H1 (cell line): ENCODE measurements around the gene ZSCAN10. TPM values are rescaled to one million over a fixed set of nuclear protein-coding genes. Genes with fewer than 3 reads are reported as not detected.

Experiments used
- CTCF ChIA-PET: fragments of 300-600 bp; sonication (Branson Sonifier 250); formaldehyde crosslinking; loops from one replicate; lab custom pipeline; 2021; ENCODE audit not compliant: partially characterized antibody; lab: Charles Lee
- POLR2A ChIA-PET: fragments of 300-600 bp; sonication (Branson Sonifier 250); formaldehyde crosslinking; loops from one replicate; lab custom pipeline; 2021; ENCODE audit warnings: inconsistent platforms; ENCODE audit not compliant: partially characterized antibody; lab: Charles Lee
- DNase-seq, 2 experiments: peaks; one replicate each; pipeline versions ENCODE4 v3.0.0 to v3.0.0-alpha.2; 2010 to 2022; ENCODE audit warnings: low spot score in 2 of 2, low read depth in 1 of 2, mixed read lengths in 1 of 2
- FAIRE-seq: peaks from 2 replicates; lab custom pipeline; 2011; peaks lifted over from hg19 to GRCh38; lab: Jason Lieb, UNC
- H2AFZ ChIP-seq: 2 replicates; pipeline ENCODE4 v1.8.1; 2012; ENCODE audit warnings: low read length, inconsistent platforms
- H2AK5ac ChIP-seq: 2 replicates; pipeline ENCODE4 v1.6.1; 2013; ENCODE audit warnings: low read depth, low read length
- H2BK120ac ChIP-seq: replicated peaks from 2 replicates; pipeline ENCODE3; 2013; ENCODE audit warnings: low read depth, low read length, inconsistent platforms
- H2BK12ac ChIP-seq: 2 replicates; pipeline ENCODE4 v1.6.1; 2013; ENCODE audit warnings: low read depth, low read length
- H2BK15ac ChIP-seq: 2 replicates; pipeline ENCODE4 v1.6.1; 2013; ENCODE audit warnings: low read length
- H2BK20ac ChIP-seq: 2 replicates; pipeline ENCODE4 v1.6.1; 2013; ENCODE audit warnings: low read length
- H2BK5ac ChIP-seq: 2 replicates; pipeline ENCODE4 v1.6.1; 2013; ENCODE audit warnings: low read depth, low read length
- H3K14ac ChIP-seq: 2 replicates; pipeline ENCODE4 v1.6.1; 2013; ENCODE audit warnings: inconsistent platforms; ENCODE audit not compliant: insufficient read length
- H3K18ac ChIP-seq: 2 replicates; pipeline ENCODE4 v1.6.1; 2013; ENCODE audit warnings: low read length; ENCODE audit errors: extremely low read depth
- H3K23ac ChIP-seq: 2 replicates; pipeline ENCODE4 v1.6.1; 2013; ENCODE audit warnings: inconsistent platforms; ENCODE audit not compliant: insufficient read length
- H3K23me2 ChIP-seq: 2 replicates; pipeline ENCODE4 v1.6.1; 2013; ENCODE audit warnings: low read depth, low read length
- H3K27ac ChIP-seq: 2 replicates; pipeline ENCODE4 v1.6.1; 2011; ENCODE audit warnings: low read depth, low read length, inconsistent platforms
- H3K27me3 ChIP-seq, 4 experiments: replicated peaks in 1 of 4; 1 replicate in 1 of 4; 2 replicates in 3 of 4; pipeline versions ENCODE4 v1.6.1 to v1.8.1; 2011 to 2013; ENCODE audit warnings: low read length in 3 of 4, mild to moderate bottlenecking in 3 of 4, inconsistent platforms in 2 of 4, mixed read lengths in 2 of 4, moderate library complexity in 1 of 4; ENCODE audit not compliant: control insufficient read depth in 3 of 4, insufficient read depth in 3 of 4; ENCODE audit errors: extremely low read depth in 1 of 4
- H3K36me3 ChIP-seq, 4 experiments: 2 replicates each; pipeline versions ENCODE4 v1.6.1 to v1.8.1; 2011 to 2013; ENCODE audit warnings: mild to moderate bottlenecking in 4 of 4, low read length in 3 of 4, moderate library complexity in 2 of 4, control low read depth in 1 of 4, inconsistent platforms in 1 of 4; ENCODE audit not compliant: insufficient read depth in 4 of 4, control insufficient read depth in 2 of 4
- H3K4ac ChIP-seq: replicated peaks from 2 replicates; pipeline ENCODE3; 2013; ENCODE audit warnings: low read length, low read depth, mixed read lengths, inconsistent platforms; ENCODE audit not compliant: insufficient read length
- H3K4me1 ChIP-seq, 4 experiments: replicated peaks in 1 of 4; 1 replicate in 1 of 4; 2 replicates in 3 of 4; pipeline versions ENCODE4 v1.6.1 to v1.8.1; 2011 to 2013; ENCODE audit warnings: low read length in 3 of 4, inconsistent platforms in 2 of 4, mixed read lengths in 1 of 4; ENCODE audit not compliant: insufficient read depth in 4 of 4, control insufficient read depth in 3 of 4
- H3K4me2 ChIP-seq, 2 experiments: 2 replicates each; pipeline versions ENCODE4 v1.6.1 to v1.8.1; 2011 to 2013; ENCODE audit warnings: low read depth in 2 of 2, low read length in 2 of 2, control low read depth in 1 of 2, inconsistent platforms in 1 of 2, mild to moderate bottlenecking in 1 of 2; ENCODE audit not compliant: insufficient read depth in 1 of 2
- H3K4me3 ChIP-seq, 4 experiments: fragments of 200-600, 300-600 bp in 1 of 4; sonication (generic), shearing (Covaris generic), sonication (Bioruptor Twin) in 1 of 4; 2 replicates each; pipeline versions ENCODE4 v1.5.1 to v1.8.1; 2011 to 2016; ENCODE audit warnings: low read length in 4 of 4, low read depth in 3 of 4, control low read depth in 2 of 4, inconsistent platforms in 2 of 4, mild to moderate bottlenecking in 2 of 4, mixed read lengths in 1 of 4, moderate library complexity in 1 of 4; ENCODE audit not compliant: insufficient read depth in 2 of 4; ENCODE audit errors: extremely low read depth in 1 of 4
- H3K56ac ChIP-seq: replicated peaks from 2 replicates; pipeline ENCODE3; 2013; ENCODE audit warnings: low read depth, mild to moderate bottlenecking, mixed read lengths, low read length, inconsistent platforms; ENCODE audit not compliant: insufficient read length
- H3K79me1 ChIP-seq: 2 replicates; pipeline ENCODE4 v1.6.1; 2013; ENCODE audit warnings: low read depth, low read length, control low read depth
- H3K79me2 ChIP-seq, 2 experiments: 2 replicates each; pipeline versions ENCODE4 v1.6.1 to v1.8.1; 2012 to 2013; ENCODE audit warnings: low read length in 2 of 2, mild to moderate bottlenecking in 2 of 2, inconsistent platforms in 1 of 2; ENCODE audit not compliant: insufficient read depth in 2 of 2, control insufficient read depth in 1 of 2
- H3K9ac ChIP-seq, 4 experiments: replicated peaks in 1 of 4; 1 replicate in 1 of 4; 2 replicates in 3 of 4; pipeline versions ENCODE4 v1.6.1 to v1.8.1; 2011 to 2013; ENCODE audit warnings: low read depth in 3 of 4, low read length in 3 of 4, control low read depth in 2 of 4, mild to moderate bottlenecking in 2 of 4, moderate library complexity in 2 of 4, inconsistent platforms in 1 of 4; ENCODE audit errors: extremely low read depth in 1 of 4
- H3K9me3 ChIP-seq, 2 experiments: 2 replicates each; pipeline versions ENCODE4 v1.6.1 to v1.8.1; 2012 to 2013; ENCODE audit warnings: mild to moderate bottlenecking in 2 of 2, moderate library complexity in 2 of 2, control low read depth in 1 of 2, inconsistent platforms in 1 of 2, low read depth in 1 of 2, low read length in 1 of 2, mixed read lengths in 1 of 2; ENCODE audit not compliant: insufficient read depth in 2 of 2
- H4K20me1 ChIP-seq, 2 experiments: replicated peaks in 1 of 2; 2 replicates each; pipeline versions ENCODE3 to v1.8.1; 2011 to 2013; ENCODE audit warnings: inconsistent platforms in 2 of 2, low read length in 2 of 2, mild to moderate bottlenecking in 1 of 2; ENCODE audit not compliant: insufficient read depth in 2 of 2, control insufficient read depth in 1 of 2
- H4K5ac ChIP-seq: 2 replicates; pipeline ENCODE4 v1.6.1; 2013; ENCODE audit warnings: low read length, low read depth, mixed read lengths, inconsistent platforms; ENCODE audit not compliant: insufficient read length
- H4K8ac ChIP-seq: 2 replicates; pipeline ENCODE4 v1.8.0; 2013; ENCODE audit warnings: mild to moderate bottlenecking, moderate library complexity, low read length, inconsistent platforms; ENCODE audit not compliant: insufficient read depth; ENCODE audit errors: extremely low read depth
- H4K91ac ChIP-seq: replicated peaks from 2 replicates; pipeline ENCODE3; 2013; ENCODE audit warnings: low read length, mixed read lengths, inconsistent platforms; ENCODE audit not compliant: insufficient read length
- RAD21 ChIP-seq, 2 experiments: IDR thresholded peaks in 1 of 2; conservative IDR thresholded peaks in 1 of 2; 2 replicates each; pipeline ENCODE4 v1.6.1; 2011; ENCODE audit warnings: low read depth in 2 of 2, low read length in 2 of 2, improper control_type of control experiment in 1 of 2, inconsistent platforms in 1 of 2, mild to moderate bottlenecking in 1 of 2, moderate library complexity in 1 of 2
- RFX5 ChIP-seq: IDR thresholded peaks from 2 replicates; pipeline ENCODE4 v1.6.1; 2011; ENCODE audit warnings: low read depth, low read length, improper control_type of control experiment, borderline replicate concordance
- WGBS, 2 experiments: shearing (Covaris generic) in 1 of 2; methylation state at CpG; one replicate each; pipeline versions ENCODE4 v1.1.6 to v1.1.7; 2013 to 2015; ENCODE audit warnings: low lambda C conversion rate in 2 of 2, mixed read lengths in 2 of 2, inconsistent platforms in 1 of 2, low coverage in 1 of 2, missing lambda C conversion rate in 1 of 2; ENCODE audit not compliant: insufficient replicate concordance in 2 of 2, insufficient coverage in 1 of 2, insufficient read length in 1 of 2; ENCODE audit errors: extremely low coverage in 1 of 2, missing lambda C conversion rate in 1 of 2; 5-methylcytosine and 5-hydroxymethylcytosine counted together
- polyA plus RNA-seq, 7 experiments: library from polyadenylated mRNA; depleted of rRNA in 3 of 7; stranded (reverse) in 5 of 7; unstranded in 2 of 7; fragments of >200 nt in 5 of 7; fragments of 200-250 nt in 2 of 7; gene quantifications; 1 replicate in 5 of 7; 2 replicates in 1 of 7; 4 replicates in 1 of 7; pipeline versions ENCODE4 v1.2.1 to v1.2.3, GENCODE V29; 2011 to 2013; ENCODE audit warnings: missing spikeins in 2 of 7, mixed read lengths in 2 of 7
- total RNA-seq: library from RNA; stranded (reverse); fragmentation: NEBNext Ultra II Directional; extraction: Animal tissue kit (Norgen Biotek cat#: 25700); gene quantifications from 2 replicates; pipeline ENCODE4 v1.2.1, GENCODE V29; 2021
- TF ChIP-seq, protein P1 (sequence below): IDR thresholded peaks from 2 replicates; pipeline ENCODE4 v1.6.1; 2012; ENCODE audit warnings: inconsistent platforms

ZSCAN10 gene
- total and polyA plus RNA-seq, 2 of the 8 experiments (the other 6 are each of a cell fraction or from before 2014, with no cell fraction given), result 209 to 314 TPM

DNA sequence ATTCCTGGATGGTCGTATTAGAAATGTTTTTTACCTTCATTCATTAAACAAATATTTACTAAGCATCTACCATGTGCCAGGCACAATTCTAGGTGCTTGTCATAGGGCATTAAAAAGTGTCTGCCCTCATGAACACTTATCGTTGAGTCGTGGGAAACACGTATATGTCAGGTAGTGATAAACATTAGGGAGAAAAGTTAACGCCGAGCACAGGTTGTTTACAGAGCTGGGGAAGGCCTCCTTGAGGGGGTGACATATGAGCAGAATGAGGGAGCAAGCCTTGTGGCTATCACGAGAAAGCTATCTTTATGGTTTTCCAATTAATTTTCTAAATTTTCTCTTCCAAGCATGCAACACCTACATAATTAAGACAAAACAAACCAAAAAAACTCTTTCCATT is 34.8 kb upstream of the ZSCAN10 start:
- peak overlapping the region; percentile 86 to 91 for H3K4me2 ChIP-seq
- H3K18ac ChIP-seq, result no peak overlapping the region
- H4K91ac ChIP-seq, result no peak overlapping the region
- no peak overlapping the region for H2AK5ac ChIP-seq
- DNase-seq, result no peak
- peak overlapping the region; percentile 86 to 96 (median 88) for H3K4me3 ChIP-seq
- H3K36me3 ChIP-seq, result no peaks in the 10 kb centered on the region; a peak in 1 of 8 replicates
- peak overlapping the region; percentile 97; the same call in 1 of the 2 replicates for H3K27ac ChIP-seq
- H3K79me2 ChIP-seq, result peaks cover 7 to 19% of the 10 kb centered on the region in 2 experiments
- H2BK20ac ChIP-seq, result no peak overlapping the region
- peak overlapping the region; percentile 100; the same call in 1 of the 2 replicates for H4K8ac ChIP-seq
- CTCF ChIA-PET, result interaction anchor here (1.7 to 17.4 kb wide), 6 partner anchors 8 to 74 kb away, joined by 6 to 619 read pairs (median 16); partner anchors contain the start of genes ZNF205 and ZSCAN10
- peaks cover 0 to 6% (median 0%) of the 10 kb centered on the region in 4 experiments; a peak in 3 of 7 replicates for H3K4me1 ChIP-seq
- peak overlapping the region; percentile 95 to 99 (median 98) for H3K9ac ChIP-seq
- no peak overlapping the region for H2BK15ac ChIP-seq
- no peaks in the 10 kb centered on the region; the same call in 1 of the 2 replicates for H3K79me1 ChIP-seq
- peaks cover 7% of the 10 kb centered on the region for H3K23me2 ChIP-seq
- H3K9me3 ChIP-seq, result no peaks in the 10 kb centered on the region
- H3K56ac ChIP-seq, result no peak overlapping the region
- H3K4ac ChIP-seq, result no peak overlapping the region
- H4K5ac ChIP-seq, result no peak overlapping the region
- H2BK5ac ChIP-seq, result no peak overlapping the region
- H4K20me1 ChIP-seq, result peaks cover 0 to 10% of the 10 kb centered on the region in 2 experiments
- no peak overlapping the region for H2BK120ac ChIP-seq
- no peaks in the 10 kb centered on the region for H3K27me3 ChIP-seq
- POLR2A ChIA-PET, result interaction anchor here (0.6 to 3.1 kb wide), 16 partner anchors 8 to 145 kb away, joined by 3 to 43 read pairs (median 4); partner anchors contain the start of genes TNFRSF12A and ZSCAN10
- no peak overlapping the region for H2AFZ ChIP-seq
- no peak overlapping the region for H3K14ac ChIP-seq
- no peak overlapping the region for H2BK12ac ChIP-seq
- no peak for FAIRE-seq
- WGBS, 2 experiments, result 47% methylated on average over 7 of the region's 7 CpGs; no CpG with 5 or more reads in 1 of the 2 experiments
- no peak overlapping the region for H3K23ac ChIP-seq
- TF ChIP-seq, protein P1, sequence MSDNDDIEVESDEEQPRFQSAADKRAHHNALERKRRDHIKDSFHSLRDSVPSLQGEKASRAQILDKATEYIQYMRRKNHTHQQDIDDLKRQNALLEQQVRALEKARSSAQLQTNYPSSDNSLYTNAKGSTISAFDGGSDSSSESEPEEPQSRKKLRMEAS, result no peak
- no peak for TF ChIP-seq RAD21 (IDR thresholded peaks at IDR 0.05 in 1 of 2, conservative IDR thresholded peaks at IDR 0.05 in 1 of 2; ENCODE audit: low read depth in 2 of 2, low read length in 2 of 2)
- TF ChIP-seq RFX5, result no peak
